Measurements from ENCODE around the gene GPATCH2L. TPM values are rescaled to one million over a fixed set of nuclear protein-coding genes. Genes with fewer than 3 reads are reported as not detected.

The GPATCH2L gene
- total and polyA plus RNA-seq, 7 donors, result 1.8 to 76.4 (median 40.7) TPM

GRCh38 chr14:76112889-76113624, 38.7 kb upstream of the GPATCH2L start:
- no peak for DNase-seq
- intact Hi-C loops (cut with DNase I), result no loop called here
- Histone ChIP-seq H3K27ac (no peak overlapping the region), H3K27me3 (no peaks in the 10 kb centered on the region), H3K4me1 (peaks cover 0 to 11% (median 4%) of the 10 kb centered on the region in 4 donors), H3K4me3 (no peak overlapping the region), H3K9me3 (no peaks in the 10 kb centered on the region), H3K36me3 (no peaks in the 10 kb centered on the region)
- 65 to 68% methylated on average over 22 of the region's 22 CpGs for WGBS, 2 donors
- TF ChIP-seq POLR2A (IDR thresholded peaks at IDR 0.05) (no peak), POLR2AphosphoS5 (IDR thresholded peaks at IDR 0.05) (no peak), CTCF (IDR thresholded peaks at IDR 0.05) (no peak), EP300 (IDR thresholded peaks at IDR 0.05) (no peak)

GRCh38 chr14:76113691-76114090, 38.0 kb upstream of the GPATCH2L start:
- Histone ChIP-seq H3K9me3 (no peaks in the 10 kb centered on the region), H3K4me1 (peaks cover 0 to 13% (median 4%) of the 10 kb centered on the region in 4 donors), H3K4me3 (no peak overlapping the region), H3K36me3 (no peaks in the 10 kb centered on the region), H3K27me3 (no peaks in the 10 kb centered on the region), H3K27ac (no peak overlapping the region)
- no peak for TF ChIP-seq POLR2AphosphoS5 (IDR thresholded peaks at IDR 0.05)
- TF ChIP-seq EP300 (IDR thresholded peaks at IDR 0.05), result no peak
- no peak for TF ChIP-seq CTCF (IDR thresholded peaks at IDR 0.05)
- no peak for TF ChIP-seq POLR2A (IDR thresholded peaks at IDR 0.05)
- WGBS, 2 donors, result 52 to 63% methylated on average over 8 of the region's 8 CpGs
- intact Hi-C loops (cut with DNase I), result no loop called here
- DNase-seq, result no peak

- TF ChIP-seq POLR2AphosphoS5 (IDR thresholded peaks at IDR 0.05) (no peak), CTCF (IDR thresholded peaks at IDR 0.05) (no peak), EP300 (IDR thresholded peaks at IDR 0.05) (no peak), POLR2A (IDR thresholded peaks at IDR 0.05) (no peak)
- no peaks in the 10 kb centered on the region for H3K36me3 ChIP-seq
- no peak overlapping the region for H3K27ac ChIP-seq
- WGBS, 2 donors, result 75 to 77% methylated on average over 2 of the region's 2 CpGs
- DNase-seq, result no peak
- H3K27me3 ChIP-seq, result no peaks in the 10 kb centered on the region
- intact Hi-C loops (cut with DNase I), result no loop called here
- peaks cover 0 to 13% (median 4%) of the 10 kb centered on the region in 4 donors for H3K4me1 ChIP-seq
- no peak overlapping the region for H3K4me3 ChIP-seq
- no peaks in the 10 kb centered on the region for H3K9me3 ChIP-seq
Observed at GRCh38 chr14:76115010-76115422, 36.7 kb upstream of the GPATCH2L start.

GRCh38 chr14:76117789-76118484, 33.8 kb upstream of the GPATCH2L start:
- no peak for DNase-seq
- Histone ChIP-seq H3K9me3 (no peaks in the 10 kb centered on the region), H3K27ac (no peak overlapping the region), H3K36me3 (no peaks in the 10 kb centered on the region), H3K4me3 (no peak overlapping the region), H3K27me3 (no peaks in the 10 kb centered on the region), H3K4me1 (peaks cover 0 to 13% (median 4%) of the 10 kb centered on the region in 4 donors)
- intact Hi-C loops (cut with DNase I), result no loop called here
- WGBS, 2 donors, result 64 to 71% methylated on average over 16 of the region's 16 CpGs
- TF ChIP-seq POLR2AphosphoS5 (IDR thresholded peaks at IDR 0.05), result peak in 1 of 4 donors; percentile 12
- no peak for TF ChIP-seq EP300 (IDR thresholded peaks at IDR 0.05)
- TF ChIP-seq POLR2A (IDR thresholded peaks at IDR 0.05), result no peak
- TF ChIP-seq CTCF (IDR thresholded peaks at IDR 0.05), result no peak
